ENCODE measurements around the gene UPK3BL2. TPM values are rescaled to one million over a fixed set of nuclear protein-coding genes. Genes with fewer than 3 reads are reported as not detected.
A peak's percentile ranks its signal among the peaks of the same experiment; 100 is the strongest.
"Not testable (repeated sequence)": the region's sequence is repeated elsewhere in the genome, so short reads cannot be mapped to it uniquely, and the experiment has no call there.

The UPK3BL2 gene
- total RNA-seq, 2 experiments from 2014 or later = 5.8 to 8.2 TPM

DNA sequence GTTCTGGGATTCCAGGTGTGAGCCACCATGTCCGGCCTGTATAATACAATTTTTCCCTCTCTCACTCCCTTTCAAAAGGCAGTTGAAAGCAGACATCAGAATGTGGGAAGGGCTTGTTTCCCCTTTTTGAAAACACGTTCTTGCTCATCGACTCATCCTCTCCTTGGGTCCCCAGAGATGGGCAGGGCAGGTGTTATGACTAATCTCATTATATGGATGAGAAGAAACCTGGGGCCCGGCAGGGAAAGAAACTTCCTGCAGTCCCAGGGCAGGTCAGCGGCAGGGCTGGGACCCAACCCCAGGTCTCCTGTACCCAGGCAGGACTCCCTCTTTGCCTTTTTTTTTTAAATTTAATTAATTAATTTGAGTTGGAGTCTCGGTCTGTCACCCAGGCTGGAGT is 2.9 kb upstream of the UPK3BL2 start:
- CTCF ChIA-PET; H3K36me3 Mint-ChIP-seq; H3K27me3 Mint-ChIP-seq; POLR2A ChIA-PET; H3K4me3 Mint-ChIP-seq; intact Hi-C loops (cut with micrococcal nuclease); H3K4me1 Mint-ChIP-seq (ENCODE audit: low read depth); H3K9me3 Mint-ChIP-seq; H3K27ac Mint-ChIP-seq: not testable (repeated sequence)
- DNase-seq = peak; percentile 10

DNA sequence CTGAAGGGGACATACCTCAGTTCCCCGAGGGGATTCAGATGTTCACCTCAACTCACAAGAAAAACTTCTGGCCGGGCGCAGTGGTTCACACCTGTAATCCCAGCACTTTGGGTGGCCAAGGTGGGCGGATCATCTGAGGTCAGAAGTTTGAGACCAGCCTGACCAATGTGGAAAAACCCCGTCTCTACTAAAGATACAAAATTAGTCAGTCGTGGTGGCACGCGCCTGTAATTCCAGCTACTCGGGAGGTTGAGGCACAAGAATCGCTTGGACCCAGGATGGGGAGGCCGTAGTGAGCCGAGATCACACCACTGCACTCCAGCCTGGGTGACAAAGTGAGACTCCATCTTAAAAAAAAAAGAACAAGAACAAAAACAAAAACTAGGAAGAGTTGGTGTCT is 1.8 kb upstream of the UPK3BL2 start:
- H3K4me1 Mint-ChIP-seq (ENCODE audit: low read depth); H3K36me3 Mint-ChIP-seq; H3K27me3 Mint-ChIP-seq; DNase-seq; CTCF ChIA-PET; intact Hi-C loops (cut with micrococcal nuclease); POLR2A ChIA-PET; H3K27ac Mint-ChIP-seq; H3K9me3 Mint-ChIP-seq; H3K4me3 Mint-ChIP-seq: not testable (repeated sequence)

DNA sequence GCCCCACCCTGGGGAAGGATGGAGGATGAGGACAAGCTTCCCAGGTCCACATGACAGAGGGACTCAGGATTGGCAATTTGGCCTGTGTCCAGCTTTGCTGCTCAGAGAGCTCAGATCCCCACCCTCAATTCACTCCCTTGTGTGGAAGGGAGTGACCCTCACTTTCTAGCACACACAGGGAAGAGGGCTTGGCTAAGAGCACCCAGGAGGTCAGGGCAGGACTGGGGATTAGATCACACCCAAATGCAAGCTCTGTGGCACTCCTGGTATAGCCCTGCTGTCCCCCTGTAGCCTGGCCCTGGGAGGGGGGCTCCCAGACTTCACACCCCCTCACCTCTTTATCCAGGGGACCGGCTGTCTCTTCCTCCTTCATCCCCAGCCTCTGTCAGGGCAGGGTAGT is 876 bp upstream of the UPK3BL2 start:
- H3K27ac Mint-ChIP-seq; H3K4me3 Mint-ChIP-seq; intact Hi-C loops (cut with micrococcal nuclease); POLR2A ChIA-PET; H3K27me3 Mint-ChIP-seq; CTCF ChIA-PET; H3K9me3 Mint-ChIP-seq; DNase-seq; H3K36me3 Mint-ChIP-seq; H3K4me1 Mint-ChIP-seq (ENCODE audit: low read depth): not testable (repeated sequence)

GRCh38 chr7:102542771-102543170 is 725 bp downstream of the UPK3BL2 start:
- H3K4me1 Mint-ChIP-seq (ENCODE audit: low read depth); CTCF ChIA-PET; H3K4me3 Mint-ChIP-seq; H3K27ac Mint-ChIP-seq; H3K27me3 Mint-ChIP-seq; intact Hi-C loops (cut with micrococcal nuclease); H3K9me3 Mint-ChIP-seq; DNase-seq; POLR2A ChIA-PET; H3K36me3 Mint-ChIP-seq: not testable (repeated sequence)

- H3K27ac Mint-ChIP-seq; H3K4me1 Mint-ChIP-seq (ENCODE audit: low read depth); DNase-seq; POLR2A ChIA-PET; H3K27me3 Mint-ChIP-seq; H3K9me3 Mint-ChIP-seq; H3K4me3 Mint-ChIP-seq; H3K36me3 Mint-ChIP-seq; CTCF ChIA-PET; intact Hi-C loops (cut with micrococcal nuclease): not testable (repeated sequence)
Measured at GRCh38 chr7:102542083-102542482, 1.4 kb downstream of the UPK3BL2 start.

DNA sequence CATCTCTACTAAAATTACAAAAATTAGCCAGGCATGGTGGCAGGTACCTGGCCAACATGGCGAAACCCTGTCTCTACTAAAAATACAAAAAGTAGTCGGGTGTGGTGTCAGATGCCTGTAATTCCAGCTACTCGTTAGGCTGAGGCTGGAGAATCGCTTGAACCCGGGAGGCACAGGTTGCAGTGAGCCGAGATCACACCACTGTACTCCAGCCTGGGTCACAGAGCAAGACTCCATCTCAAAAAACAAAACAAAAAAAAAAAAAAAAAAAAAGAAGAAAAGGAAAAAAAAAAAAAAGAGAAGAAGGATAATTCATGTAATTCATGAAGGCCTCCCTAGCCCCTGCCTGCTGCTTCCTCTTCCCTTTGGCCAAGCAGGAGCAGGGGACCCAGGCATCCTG is 2.9 kb downstream of the UPK3BL2 start:
- CTCF ChIA-PET; POLR2A ChIA-PET; H3K36me3 Mint-ChIP-seq; H3K27me3 Mint-ChIP-seq; H3K27ac Mint-ChIP-seq; H3K4me3 Mint-ChIP-seq; H3K9me3 Mint-ChIP-seq; DNase-seq; H3K4me1 Mint-ChIP-seq (ENCODE audit: low read depth); intact Hi-C loops (cut with micrococcal nuclease): not testable (repeated sequence)

GRCh38 chr7:102535062-102535615 is 8.4 kb downstream of the UPK3BL2 start:
- H3K27ac Mint-ChIP-seq; CTCF ChIA-PET; H3K4me3 Mint-ChIP-seq; DNase-seq; H3K9me3 Mint-ChIP-seq; POLR2A ChIA-PET; intact Hi-C loops (cut with micrococcal nuclease); H3K27me3 Mint-ChIP-seq; H3K36me3 Mint-ChIP-seq; H3K4me1 Mint-ChIP-seq (ENCODE audit: low read depth): not testable (repeated sequence)

DNA sequence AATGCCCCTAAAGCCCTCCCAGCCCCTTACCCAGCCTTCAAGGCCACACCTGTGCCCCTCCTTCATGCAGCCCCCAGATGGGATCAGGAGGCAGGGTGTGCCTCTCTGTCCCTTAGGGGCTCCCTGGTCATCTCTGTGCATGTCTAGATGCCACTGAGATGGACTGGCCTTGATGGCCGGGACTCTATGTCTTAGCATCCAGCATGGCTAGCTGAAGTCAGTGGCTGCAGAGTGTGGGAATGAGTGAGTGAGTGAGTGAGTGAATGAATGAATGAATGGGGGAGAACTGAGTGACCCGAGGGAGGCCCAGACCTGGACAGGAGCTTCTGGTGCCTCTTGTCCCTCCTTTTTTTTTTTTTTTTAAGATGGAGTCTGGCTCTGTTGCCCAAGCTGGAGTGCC is 11.4 kb downstream of the UPK3BL2 start:
- H3K9me3 Mint-ChIP-seq; H3K27ac Mint-ChIP-seq; H3K27me3 Mint-ChIP-seq; DNase-seq; POLR2A ChIA-PET; H3K36me3 Mint-ChIP-seq; intact Hi-C loops (cut with micrococcal nuclease); CTCF ChIA-PET; H3K4me3 Mint-ChIP-seq; H3K4me1 Mint-ChIP-seq (ENCODE audit: low read depth): not testable (repeated sequence)

DNA sequence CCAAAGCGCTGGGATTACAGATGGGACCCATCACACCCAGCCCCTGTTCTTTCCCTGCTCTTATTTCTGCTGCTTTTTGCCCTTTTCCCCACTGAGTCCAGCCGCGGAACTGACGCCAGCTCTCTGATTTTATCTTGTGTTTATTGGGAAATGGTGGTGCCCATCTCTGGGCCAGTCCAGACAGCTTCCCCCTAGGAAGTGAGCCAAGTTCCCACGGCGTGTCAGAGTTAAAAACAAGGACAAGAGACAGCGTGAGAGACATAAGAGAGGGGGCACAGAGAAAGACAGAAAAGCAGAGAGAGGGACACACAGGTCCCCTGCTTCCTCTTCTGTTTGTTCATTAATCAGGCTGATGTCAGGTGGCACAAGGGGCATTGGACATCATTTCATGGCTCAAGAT is 11.9 kb downstream of the UPK3BL2 start:
- POLR2A ChIA-PET; intact Hi-C loops (cut with micrococcal nuclease): not testable (repeated sequence)

GRCh38 chr7:102527822-102528793 is 15.4 kb downstream of the UPK3BL2 start:
- H3K9me3 Mint-ChIP-seq; H3K4me1 Mint-ChIP-seq (ENCODE audit: low read depth); DNase-seq; H3K36me3 Mint-ChIP-seq; POLR2A ChIA-PET; intact Hi-C loops (cut with micrococcal nuclease); H3K4me3 Mint-ChIP-seq; H3K27me3 Mint-ChIP-seq; H3K27ac Mint-ChIP-seq; CTCF ChIA-PET: not testable (repeated sequence)

More for the DNA sequence above, 11.9 kb downstream of the UPK3BL2 start:
- H3K27ac Mint-ChIP-seq; H3K36me3 Mint-ChIP-seq; H3K4me1 Mint-ChIP-seq (ENCODE audit: low read depth); H3K4me3 Mint-ChIP-seq; DNase-seq; H3K9me3 Mint-ChIP-seq; CTCF ChIA-PET; H3K27me3 Mint-ChIP-seq: not testable (repeated sequence)

DNA sequence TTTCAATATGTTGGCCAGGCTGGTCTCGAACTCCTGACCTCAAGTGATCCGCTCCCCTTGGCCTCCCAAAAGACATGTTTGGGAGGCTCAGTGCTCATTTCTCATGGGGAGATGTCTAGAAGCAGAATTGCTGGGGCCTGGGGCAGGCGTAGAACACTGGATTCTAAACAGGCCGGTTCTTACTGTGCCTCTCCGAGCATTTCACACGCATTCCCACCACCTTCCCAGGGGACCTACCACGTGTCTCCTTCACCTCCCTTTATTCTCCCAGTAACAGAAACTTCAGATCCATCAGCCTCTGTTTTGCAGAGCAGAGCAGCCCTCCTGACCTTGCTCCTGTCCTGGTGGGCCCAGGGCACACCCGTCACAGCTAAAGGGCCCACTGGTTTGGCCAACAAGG is 16.3 kb downstream of the UPK3BL2 start:
- intact Hi-C loops (cut with micrococcal nuclease); POLR2A ChIA-PET; H3K4me3 Mint-ChIP-seq; H3K36me3 Mint-ChIP-seq; CTCF ChIA-PET; H3K27me3 Mint-ChIP-seq; H3K9me3 Mint-ChIP-seq; DNase-seq; H3K27ac Mint-ChIP-seq; H3K4me1 Mint-ChIP-seq (ENCODE audit: low read depth): not testable (repeated sequence)

GRCh38 chr7:102524803-102525202 is 18.7 kb downstream of the UPK3BL2 start:
- H3K4me1 Mint-ChIP-seq (ENCODE audit: low read depth); H3K4me3 Mint-ChIP-seq; H3K27ac Mint-ChIP-seq; intact Hi-C loops (cut with micrococcal nuclease); CTCF ChIA-PET; H3K27me3 Mint-ChIP-seq; DNase-seq; H3K9me3 Mint-ChIP-seq; H3K36me3 Mint-ChIP-seq; POLR2A ChIA-PET: not testable (repeated sequence)

DNA sequence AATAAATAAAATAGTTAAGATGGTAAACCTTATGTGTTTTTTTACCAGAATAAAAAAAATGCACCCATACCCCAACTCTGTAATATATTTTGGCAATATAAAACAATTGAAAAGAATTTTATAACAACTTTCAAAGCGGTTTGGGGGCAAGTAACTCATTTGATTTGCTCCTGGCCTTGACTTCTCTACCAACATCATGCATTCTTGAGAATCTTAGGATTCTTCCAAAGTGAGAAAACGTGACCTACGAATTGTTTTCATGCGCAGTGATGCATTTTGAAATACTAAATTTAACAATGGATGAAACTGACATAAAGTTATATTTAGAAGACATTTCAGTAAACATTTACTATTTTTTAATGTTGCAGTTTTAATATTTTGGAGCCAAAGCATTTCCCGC is 22.7 kb downstream of the UPK3BL2 start:
- H3K27ac Mint-ChIP-seq; H3K4me1 Mint-ChIP-seq (ENCODE audit: low read depth); H3K27me3 Mint-ChIP-seq; CTCF ChIA-PET; H3K4me3 Mint-ChIP-seq; POLR2A ChIA-PET; intact Hi-C loops (cut with micrococcal nuclease); H3K36me3 Mint-ChIP-seq; H3K9me3 Mint-ChIP-seq; DNase-seq: not testable (repeated sequence)

All from activated CD4-positive, alpha-beta memory T cell treated with anti-CD3 and anti-CD28 coated beads for 36 hours (primary cell).